CD4-positive, alpha-beta T cell treated with Interleukin-4 for 1 hour (primary cell): Measurements from ENCODE around the gene TRAPPC5.

ENCODE experiments used
- DNase-seq, 2 donors: peaks; one replicate each; pipeline ENCODE4 v3.0.0-alpha.2; 2020 to 2022

The TRAPPC5 gene

GRCh38 chr19:7677669-7678311 is 2.8 kb upstream of the TRAPPC5 start:
- DNase-seq = peak in 1 of 2 donors; percentile 42

- peak; percentile 81 to 84 for DNase-seq
Observed at GRCh38 chr19:7678971-7679751, 1.5 kb upstream of the TRAPPC5 start.

- no peak for DNase-seq
Observed at GRCh38 chr19:7679771-7680605, 645 bp upstream of the TRAPPC5 start.

GRCh38 chr19:7681340-7682174 is 924 bp downstream of the TRAPPC5 start:
- DNase-seq = peak; percentile 90

- DNase-seq = no peak
Observed at GRCh38 chr19:7682175-7682855, 1.7 kb downstream of the TRAPPC5 start.

GRCh38 chr19:7685546-7686445 is 5.2 kb downstream of the TRAPPC5 start:
- no peak for DNase-seq

- no peak for DNase-seq
Observed at GRCh38 chr19:7687177-7687576, 6.5 kb downstream of the TRAPPC5 start.

GRCh38 chr19:7689165-7689564 is 8.5 kb downstream of the TRAPPC5 start:
- no peak for DNase-seq

- peak; percentile 44 to 49 for DNase-seq
Observed at GRCh38 chr19:7690779-7691258, 10.2 kb downstream of the TRAPPC5 start.

- peak; percentile 39 to 49 for DNase-seq
Observed at GRCh38 chr19:7691497-7691896, 10.9 kb downstream of the TRAPPC5 start.

- peak; percentile 48 to 61 for DNase-seq
Observed at GRCh38 chr19:7692417-7693088, 11.9 kb downstream of the TRAPPC5 start.

GRCh38 chr19:7694499-7694898 is 13.9 kb downstream of the TRAPPC5 start:
- no peak for DNase-seq

GRCh38 chr19:7697721-7698287 is 17.2 kb downstream of the TRAPPC5 start:
- DNase-seq = no peak

GRCh38 chr19:7698583-7698982 is 17.9 kb downstream of the TRAPPC5 start:
- no peak for DNase-seq

GRCh38 chr19:7699003-7699402 is 18.4 kb downstream of the TRAPPC5 start:
- no peak for DNase-seq

- DNase-seq = peak in 1 of 2 donors; percentile 49
Observed at GRCh38 chr19:7699417-7700401, 19.1 kb downstream of the TRAPPC5 start.

GRCh38 chr19:7701049-7701653 is 20.5 kb downstream of the TRAPPC5 start:
- DNase-seq = no peak
